Astrocyte (in vitro differentiated cells and primary cell): ENCODE data around the gene SMTNL2. TPM values are rescaled to one million over a fixed set of nuclear protein-coding genes. Genes with fewer than 3 reads are reported as not detected.
A peak's percentile ranks its signal among the peaks of the same experiment; 100 is the strongest.

ENCODE experiments used
- DNase-seq: peaks from one replicate; pipeline ENCODE4 v3.0.0-alpha.2; 2010; ENCODE audit warnings: low read depth
- FAIRE-seq: peaks from 2 replicates; lab custom pipeline; 2011; peaks lifted over from hg19 to GRCh38; lab: Jason Lieb, UNC
- H2AFZ ChIP-seq: 2 replicates; pipeline ENCODE4 v1.6.0; 2012; ENCODE audit warnings: low read depth, low read length, inconsistent platforms
- H3K27ac ChIP-seq: 2 replicates; pipeline ENCODE4 v1.5.1; 2011; ENCODE audit warnings: low read depth, low read length, inconsistent platforms
- H3K27me3 ChIP-seq: 2 replicates; pipeline ENCODE4 v1.6.0; 2011; ENCODE audit warnings: low read length, inconsistent platforms; ENCODE audit not compliant: insufficient read depth
- H3K36me3 ChIP-seq: 2 replicates; pipeline ENCODE4 v1.5.1; 2011; ENCODE audit warnings: low read length, inconsistent platforms; ENCODE audit not compliant: insufficient read depth
- H3K4me1 ChIP-seq: 2 replicates; pipeline ENCODE4 v1.5.1; 2011; ENCODE audit warnings: low read length, inconsistent platforms; ENCODE audit not compliant: insufficient read depth
- H3K4me2 ChIP-seq: 2 replicates; pipeline ENCODE4 v1.6.0; 2012; ENCODE audit warnings: low read length, inconsistent platforms
- H3K4me3 ChIP-seq: 2 replicates; pipeline ENCODE4 v1.5.1; 2011; ENCODE audit warnings: low read depth, mild to moderate bottlenecking, low read length, inconsistent platforms; ENCODE audit not compliant: insufficient read depth
- H3K79me2 ChIP-seq: 2 replicates; pipeline ENCODE4 v1.6.0; 2012; ENCODE audit warnings: mild to moderate bottlenecking, low read length, inconsistent platforms; ENCODE audit not compliant: insufficient read depth
- H3K9ac ChIP-seq: 2 replicates; pipeline ENCODE4 v1.6.0; 2012; ENCODE audit warnings: mild to moderate bottlenecking, low read length, inconsistent platforms
- H3K9me3 ChIP-seq: 2 replicates; pipeline ENCODE4 v1.5.1; 2012; ENCODE audit warnings: low read depth, mild to moderate bottlenecking, low read length, inconsistent platforms; ENCODE audit not compliant: insufficient read depth
- H4K20me1 ChIP-seq: 2 replicates; pipeline ENCODE4 v1.6.0; 2012; ENCODE audit warnings: low read length, inconsistent platforms; ENCODE audit not compliant: insufficient read depth
- H3K27ac Mint-ChIP-seq: one replicate; pipeline ENCODE4 v1.8.0; 2021; ENCODE audit warnings: mild to moderate bottlenecking, mixed read lengths; ENCODE audit not compliant: unreplicated experiment
- H3K27me3 Mint-ChIP-seq: one replicate; pipeline ENCODE4 v1.8.0; 2021; ENCODE audit warnings: low read depth, mixed read lengths; ENCODE audit not compliant: unreplicated experiment
- H3K36me3 Mint-ChIP-seq: one replicate; pipeline ENCODE4 v1.8.0; 2021; ENCODE audit warnings: low read depth, mixed read lengths; ENCODE audit not compliant: unreplicated experiment
- H3K4me1 Mint-ChIP-seq: one replicate; pipeline ENCODE4 v1.8.0; 2021; ENCODE audit warnings: low read depth, mixed read lengths; ENCODE audit not compliant: unreplicated experiment
- H3K4me3 Mint-ChIP-seq: one replicate; pipeline ENCODE4 v1.8.0; 2021; ENCODE audit warnings: mild to moderate bottlenecking, moderate library complexity, mixed read lengths; ENCODE audit not compliant: unreplicated experiment
- H3K9me3 Mint-ChIP-seq: one replicate; pipeline ENCODE4 v1.8.0; 2021; ENCODE audit warnings: mild to moderate bottlenecking, mixed read lengths; ENCODE audit not compliant: unreplicated experiment
- CTCF ChIP-seq: IDR thresholded peaks from 2 replicates; pipeline ENCODE4 v1.5.1; 2011; ENCODE audit warnings: low read depth, mild to moderate bottlenecking, inconsistent platforms, low read length, moderate library complexity; ENCODE audit not compliant: insufficient read depth
- EZH2 ChIP-seq: IDR thresholded peaks from 2 replicates; pipeline ENCODE4 v1.6.1; 2012; ENCODE audit warnings: mild to moderate bottlenecking, low read length, inconsistent platforms; ENCODE audit not compliant: insufficient read depth
- total RNA-seq: library from RNA; stranded (reverse); gene quantifications from 2 replicates; pipeline ENCODE4 v1.2.1, GENCODE V29; 2021

SMTNL2 gene
- total RNA-seq, 1 donor from 2014 or later, result 0.18 TPM

GRCh38 chr17:4591529-4591928, 7.2 kb downstream of the SMTNL2 start:
- no peak overlapping the region for H2AFZ ChIP-seq
- H3K27ac Mint-ChIP-seq, result no peak overlapping the region
- H4K20me1 ChIP-seq, result no peaks in the 10 kb centered on the region
- no peak overlapping the region for H3K4me3 Mint-ChIP-seq
- TF ChIP-seq CTCF, result no peak
- TF ChIP-seq EZH2, result no peak
- H3K79me2 ChIP-seq, result no peaks in the 10 kb centered on the region
- FAIRE-seq (no peak), DNase-seq (peak; percentile 10)
- no peak overlapping the region for H3K27ac ChIP-seq
- no peak overlapping the region for H3K4me3 ChIP-seq
- H3K36me3 Mint-ChIP-seq, result no peaks in the 10 kb centered on the region
- H3K9me3 Mint-ChIP-seq, result no peaks in the 10 kb centered on the region
- H3K27me3 Mint-ChIP-seq, result peaks cover 51% of the 10 kb centered on the region
- H3K36me3 ChIP-seq, result no peaks in the 10 kb centered on the region
- H3K9me3 ChIP-seq, result no peaks in the 10 kb centered on the region
- no peaks in the 10 kb centered on the region for H3K4me1 Mint-ChIP-seq
- H3K4me2 ChIP-seq, result no peak overlapping the region
- no peaks in the 10 kb centered on the region for H3K4me1 ChIP-seq
- H3K9ac ChIP-seq, result no peak overlapping the region
- peaks cover 9% of the 10 kb centered on the region for H3K27me3 ChIP-seq

- TF ChIP-seq EZH2 (no peak), CTCF (no peak)
- Histone ChIP-seq H4K20me1 (no peaks in the 10 kb centered on the region), H3K4me2 (no peak overlapping the region), H3K9me3 (no peaks in the 10 kb centered on the region), H3K4me1 (no peaks in the 10 kb centered on the region), H3K27me3 (peaks cover 1% of the 10 kb centered on the region), H2AFZ (no peak overlapping the region), H3K79me2 (no peaks in the 10 kb centered on the region), H3K36me3 (no peaks in the 10 kb centered on the region), H3K4me3 (no peak overlapping the region), H3K27ac (no peak overlapping the region), H3K9ac (no peak overlapping the region)
- no peak for FAIRE-seq
- peaks cover 50% of the 10 kb centered on the region for H3K27me3 Mint-ChIP-seq
- no peak overlapping the region for H3K4me3 Mint-ChIP-seq
- no peaks in the 10 kb centered on the region for H3K4me1 Mint-ChIP-seq
- H3K36me3 Mint-ChIP-seq, result no peaks in the 10 kb centered on the region
- H3K9me3 Mint-ChIP-seq, result no peaks in the 10 kb centered on the region
- DNase-seq, result no peak
- no peak overlapping the region for H3K27ac Mint-ChIP-seq
Measured at GRCh38 chr17:4592240-4593005, 8.1 kb downstream of the SMTNL2 start.

- no peaks in the 10 kb centered on the region for H3K4me1 ChIP-seq
- H3K27me3 Mint-ChIP-seq, result peaks cover 49% of the 10 kb centered on the region
- no peak overlapping the region for H3K4me3 Mint-ChIP-seq
- H3K36me3 Mint-ChIP-seq, result no peaks in the 10 kb centered on the region
- DNase-seq (no peak), FAIRE-seq (no peak)
- H3K27me3 ChIP-seq, result peaks cover 2% of the 10 kb centered on the region
- no peak overlapping the region for H3K9ac ChIP-seq
- H3K4me3 ChIP-seq, result no peak overlapping the region
- H3K27ac ChIP-seq, result no peak overlapping the region
- TF ChIP-seq EZH2, result no peak
- TF ChIP-seq CTCF, result no peak
- no peaks in the 10 kb centered on the region for H4K20me1 ChIP-seq
- H3K4me1 Mint-ChIP-seq, result no peaks in the 10 kb centered on the region
- H3K27ac Mint-ChIP-seq, result no peak overlapping the region
- no peak overlapping the region for H2AFZ ChIP-seq
- no peaks in the 10 kb centered on the region for H3K36me3 ChIP-seq
- no peaks in the 10 kb centered on the region for H3K79me2 ChIP-seq
- no peaks in the 10 kb centered on the region for H3K9me3 ChIP-seq
- H3K4me2 ChIP-seq, result no peak overlapping the region
- H3K9me3 Mint-ChIP-seq, result no peaks in the 10 kb centered on the region
Measured at GRCh38 chr17:4593021-4593421, 8.7 kb downstream of the SMTNL2 start.
